Subcutaneous adipose tissue (tissue), 4 donors: Measurements from ENCODE around the gene TTLL9. TPM values are rescaled to one million over a fixed set of nuclear protein-coding genes. Genes with fewer than 3 reads are reported as not detected.

Experiments used
- total RNA-seq, 4 donors: library from RNA; depleted of rRNA; stranded (reverse); fragments of >200 nt; gene quantifications; one replicate each; pipeline ENCODE4 v1.1.0, GENCODE V29; 2016
- TF ChIP-seq, protein P1 (sequence below): fragments of 450-650 bp; IDR thresholded peaks from one replicate; pipeline ENCODE4 v1.5.1; 2016; ENCODE audit warnings: low read depth, mild to moderate bottlenecking, control low read depth, antibody characterized with exemption, moderate library complexity

TTLL9 gene
- total RNA-seq, 4 donors from 2014 or later: 0.38 to 0.66 (median 0.51) TPM; not detected in 1

DNA sequence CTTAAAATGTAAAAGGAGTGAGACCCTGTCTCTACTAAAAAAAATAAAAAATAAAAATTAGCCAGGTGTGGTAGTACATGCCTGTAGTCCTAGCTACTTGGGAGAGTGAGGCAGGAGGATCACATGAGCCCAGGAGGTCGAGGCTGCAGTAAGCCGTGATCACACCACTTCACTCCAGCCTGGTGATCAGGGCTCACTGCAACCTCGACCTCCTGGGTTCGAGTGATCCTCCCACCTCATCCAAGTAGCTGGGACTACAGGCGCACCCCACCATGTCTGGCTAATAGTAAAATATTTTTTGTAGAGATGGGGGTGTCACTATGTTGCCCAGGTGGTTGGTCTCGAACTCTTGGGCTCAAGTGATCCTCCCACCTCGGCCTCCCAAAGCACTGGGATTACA, 17.0 kb upstream of the TTLL9 start:
- TF ChIP-seq, protein P1, sequence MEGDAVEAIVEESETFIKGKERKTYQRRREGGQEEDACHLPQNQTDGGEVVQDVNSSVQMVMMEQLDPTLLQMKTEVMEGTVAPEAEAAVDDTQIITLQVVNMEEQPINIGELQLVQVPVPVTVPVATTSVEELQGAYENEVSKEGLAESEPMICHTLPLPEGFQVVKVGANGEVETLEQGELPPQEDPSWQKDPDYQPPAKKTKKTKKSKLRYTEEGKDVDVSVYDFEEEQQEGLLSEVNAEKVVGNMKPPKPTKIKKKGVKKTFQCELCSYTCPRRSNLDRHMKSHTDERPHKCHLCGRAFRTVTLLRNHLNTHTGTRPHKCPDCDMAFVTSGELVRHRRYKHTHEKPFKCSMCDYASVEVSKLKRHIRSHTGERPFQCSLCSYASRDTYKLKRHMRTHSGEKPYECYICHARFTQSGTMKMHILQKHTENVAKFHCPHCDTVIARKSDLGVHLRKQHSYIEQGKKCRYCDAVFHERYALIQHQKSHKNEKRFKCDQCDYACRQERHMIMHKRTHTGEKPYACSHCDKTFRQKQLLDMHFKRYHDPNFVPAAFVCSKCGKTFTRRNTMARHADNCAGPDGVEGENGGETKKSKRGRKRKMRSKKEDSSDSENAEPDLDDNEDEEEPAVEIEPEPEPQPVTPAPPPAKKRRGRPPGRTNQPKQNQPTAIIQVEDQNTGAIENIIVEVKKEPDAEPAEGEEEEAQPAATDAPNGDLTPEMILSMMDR: no peak

DNA sequence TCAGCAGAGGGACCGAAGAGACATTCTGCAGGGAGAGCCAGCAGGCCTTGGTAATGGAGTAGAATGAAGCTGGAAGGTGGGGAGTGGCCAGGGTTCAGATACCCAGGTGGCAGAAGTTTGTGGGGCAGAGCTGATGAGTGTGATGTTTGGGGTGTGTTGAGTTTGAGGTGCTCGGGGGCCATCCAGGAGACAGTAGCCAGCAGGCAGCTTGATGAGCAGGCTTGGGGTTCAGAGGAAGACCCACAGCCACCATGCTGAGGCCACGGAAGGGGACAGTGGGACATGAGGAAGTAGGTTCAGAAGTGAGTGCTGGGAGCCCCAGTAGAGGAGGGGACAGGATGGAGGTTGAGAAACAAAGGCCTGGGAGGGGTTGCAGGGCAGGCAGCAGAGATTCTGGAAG, 13.9 kb upstream of the TTLL9 start:
- TF ChIP-seq, protein P1: no peak

DNA sequence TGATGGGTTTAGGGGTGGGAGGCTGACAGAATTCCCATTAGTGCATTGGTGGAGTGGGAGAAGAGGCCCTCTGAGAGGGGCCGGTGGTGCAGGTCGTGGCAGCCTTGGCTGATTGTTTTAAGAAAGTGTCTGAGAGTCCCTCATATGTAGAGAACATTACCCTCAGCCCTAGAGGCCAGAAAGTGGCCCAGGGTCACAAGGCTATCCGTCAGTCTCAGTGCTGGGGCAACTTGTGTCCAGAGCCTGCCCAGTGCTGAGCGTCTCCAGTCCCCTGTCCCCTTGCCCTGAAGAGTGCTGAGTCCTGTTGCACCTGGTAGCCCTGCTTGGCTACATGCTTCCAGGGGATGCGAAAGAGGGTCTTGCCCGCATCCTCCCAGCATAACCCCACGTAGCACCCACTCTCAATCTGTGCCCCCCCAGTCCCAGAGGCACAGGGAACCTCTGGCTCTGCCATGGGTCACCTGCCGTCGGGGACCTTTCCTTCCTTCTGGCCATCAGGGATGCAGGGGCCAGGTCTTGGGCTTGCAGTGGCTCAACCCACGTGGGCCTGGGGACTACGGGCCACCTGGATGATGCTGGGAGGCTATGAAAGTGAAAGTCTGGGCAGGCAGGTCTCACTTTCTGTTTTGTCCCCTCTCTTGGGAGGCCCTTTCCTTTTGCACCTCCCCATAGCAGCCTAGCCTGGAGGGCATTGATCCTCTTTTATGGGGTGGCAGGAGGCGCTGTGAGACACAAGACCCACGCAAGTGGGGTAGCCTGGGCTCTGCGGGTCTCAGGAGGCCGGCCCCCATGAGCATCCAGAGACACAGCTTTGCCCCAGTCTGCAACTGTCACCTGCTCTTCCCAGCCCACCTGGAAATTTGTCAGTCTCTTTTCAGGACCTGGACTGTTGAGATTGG, 12.3 kb upstream of the TTLL9 start:
- TF ChIP-seq, protein P1: no peak

DNA sequence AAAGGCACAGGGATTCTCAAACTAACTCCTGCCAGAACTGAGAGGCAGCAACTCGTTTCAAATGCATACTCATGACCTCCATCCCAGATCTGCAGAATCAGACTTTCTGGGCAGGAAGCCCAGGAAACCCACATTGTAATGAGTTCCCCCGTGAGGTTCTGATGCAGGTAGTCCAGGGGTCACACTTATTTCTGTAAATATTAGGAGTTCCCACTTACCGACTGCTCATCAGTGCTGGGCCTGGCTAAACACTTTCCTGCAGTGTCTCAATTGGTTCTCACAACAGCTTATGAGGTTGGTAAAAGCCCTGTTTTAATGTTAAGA, 11.7 kb upstream of the TTLL9 start:
- TF ChIP-seq, protein P1: no peak

DNA sequence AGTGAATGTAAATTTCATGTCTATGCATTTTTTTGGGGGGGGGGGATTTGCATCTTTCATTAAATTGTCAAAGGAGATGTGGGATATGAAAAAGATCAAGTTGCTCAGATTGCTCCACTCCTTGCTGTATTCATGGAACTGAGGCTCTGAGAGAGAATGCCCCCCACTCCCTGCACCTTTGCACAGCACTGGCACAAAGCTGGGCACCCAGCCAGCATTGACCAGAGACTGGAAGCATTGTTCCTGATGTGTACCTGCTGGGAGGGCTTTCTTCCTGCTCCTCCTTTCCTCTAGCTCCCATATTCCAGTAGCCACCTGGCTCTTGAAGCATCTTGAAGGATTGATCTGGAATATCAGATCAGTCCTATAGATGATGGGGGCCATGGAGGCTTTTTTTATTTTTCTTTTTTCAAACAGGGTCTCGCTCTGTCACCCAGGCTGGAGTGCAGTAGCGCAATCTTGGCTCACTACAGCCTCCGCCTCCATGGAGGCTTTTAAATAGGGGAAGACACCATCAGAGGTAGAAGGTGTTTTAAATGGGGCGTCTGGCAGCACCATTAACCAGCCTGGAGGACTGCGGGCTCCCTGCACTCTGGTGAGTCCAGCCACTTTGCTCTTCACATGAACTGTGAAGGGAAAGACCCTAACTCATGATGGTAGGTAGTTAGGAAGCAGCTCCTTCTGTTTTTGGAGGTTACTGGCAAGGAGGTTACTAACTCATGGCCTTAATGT, 11.0 kb upstream of the TTLL9 start:
- TF ChIP-seq, protein P1: no peak

DNA sequence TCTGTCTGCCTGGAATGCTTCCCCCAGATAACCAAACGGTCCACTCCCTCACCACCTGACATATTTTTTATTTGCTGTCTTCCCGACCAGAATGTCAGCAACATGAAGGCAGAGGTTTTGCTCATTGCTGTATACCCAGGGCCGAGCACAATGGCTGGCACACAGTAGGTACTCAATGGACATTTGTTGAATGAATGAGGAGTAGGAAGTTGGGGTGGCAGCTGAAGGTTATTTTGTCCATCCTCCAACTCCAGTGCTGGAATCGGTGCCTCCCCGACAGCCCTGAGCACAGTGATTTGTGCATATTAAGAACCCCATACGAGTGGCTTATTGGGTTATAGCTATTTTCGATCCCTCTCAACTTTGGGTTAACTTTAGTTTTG, 10.4 kb upstream of the TTLL9 start:
- TF ChIP-seq, protein P1: no peak

DNA sequence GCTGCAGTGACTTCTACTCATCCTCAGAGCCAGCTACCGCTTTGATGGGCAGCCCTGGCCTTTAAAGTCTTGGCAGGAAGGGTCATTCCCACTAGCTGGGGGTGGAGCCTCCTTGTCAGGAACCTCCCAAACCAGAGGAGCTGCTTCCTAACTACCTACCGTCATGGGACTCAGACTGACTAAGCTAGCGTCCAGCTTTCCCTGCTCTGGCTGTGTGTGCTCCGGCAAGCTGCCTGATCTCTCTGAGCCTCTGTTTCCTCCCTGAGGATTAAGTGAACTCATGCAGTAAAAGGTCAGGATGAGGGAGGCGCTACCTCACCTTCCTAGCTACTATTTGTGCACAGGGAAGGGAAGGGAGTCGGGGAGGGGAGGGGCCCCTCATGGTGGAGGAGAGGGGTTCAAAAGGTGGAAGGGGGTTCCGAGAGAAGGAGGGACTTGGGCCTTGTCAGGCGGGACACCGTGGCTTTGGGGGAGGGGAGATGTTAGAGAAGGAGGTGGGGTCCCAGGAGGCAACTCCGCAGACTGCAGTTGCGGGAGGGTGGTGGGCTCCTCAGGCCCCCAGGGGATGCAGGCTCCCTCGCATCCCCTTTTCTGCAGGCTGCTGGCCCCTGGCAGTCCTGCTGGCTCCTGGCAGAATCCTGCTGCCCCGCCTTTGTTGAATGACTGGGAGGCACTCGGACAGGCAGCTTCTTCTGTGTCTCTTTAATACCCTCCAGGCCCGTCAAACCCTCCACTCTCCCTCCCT, 9.9 kb upstream of the TTLL9 start:
- TF ChIP-seq, protein P1: no peak
